Neuronal stem cell (in vitro differentiated cells): Measurements from ENCODE around the gene MGMT.
A peak's percentile ranks its signal among the peaks of the same experiment; 100 is the strongest.

ENCODE experiments used
- DNase-seq: peaks from one replicate; pipeline ENCODE4 v3.0.0-alpha.2; 2013; ENCODE audit warnings: low spot score
- H2AFZ ChIP-seq: one replicate; pipeline ENCODE4 v1.6.1; 2013; ENCODE audit warnings: mild to moderate bottlenecking, low read length, inconsistent platforms
- H2AK5ac ChIP-seq: 2 replicates; pipeline ENCODE4 v1.6.1; 2013; ENCODE audit warnings: low read depth, mild to moderate bottlenecking, inconsistent platforms, low read length, moderate library complexity, mixed read lengths
- H2BK120ac ChIP-seq: 2 replicates; pipeline ENCODE4 v1.6.1; 2013; ENCODE audit warnings: low read depth, mild to moderate bottlenecking, inconsistent platforms, low read length, moderate library complexity, mixed read lengths
- H2BK12ac ChIP-seq: one replicate; pipeline ENCODE4 v1.6.1; 2013; ENCODE audit warnings: low read length, inconsistent platforms
- H2BK15ac ChIP-seq: 2 replicates; pipeline ENCODE4 v1.6.1; 2013; ENCODE audit warnings: mild to moderate bottlenecking, low read length, inconsistent platforms, mixed read lengths
- H2BK5ac ChIP-seq: one replicate; pipeline ENCODE4 v1.6.1; 2013; ENCODE audit warnings: inconsistent platforms, mild to moderate bottlenecking, low read length, moderate library complexity
- H3K14ac ChIP-seq: one replicate; pipeline ENCODE4 v1.6.1; 2013; ENCODE audit warnings: low read length, inconsistent platforms
- H3K18ac ChIP-seq: 2 replicates; pipeline ENCODE4 v1.6.1; 2013; ENCODE audit warnings: low read length, inconsistent platforms
- H3K23ac ChIP-seq: 2 replicates; pipeline ENCODE4 v1.6.1; 2013; ENCODE audit warnings: low read depth, mild to moderate bottlenecking, mixed read lengths, low read length, inconsistent platforms; ENCODE audit not compliant: poor library complexity
- H3K27ac ChIP-seq: replicated peaks from 3 replicates; pipeline ENCODE4 v1.5.1; 2013; ENCODE audit warnings: low read length, inconsistent platforms
- H3K27me3 ChIP-seq, 3 experiments: 2 replicates each; pipeline ENCODE4 v1.6.1; 2013; ENCODE audit warnings: low read length in 3 of 3, mild to moderate bottlenecking in 2 of 3, inconsistent platforms in 1 of 3, low read depth in 1 of 3, mixed read lengths in 1 of 3, moderate library complexity in 1 of 3; ENCODE audit not compliant: control insufficient read depth in 3 of 3, insufficient read depth in 3 of 3
- H3K36me3 ChIP-seq, 2 donors: replicated peaks in 1 of 2; 2 replicates each; pipeline ENCODE4 v1.6.1; 2013; ENCODE audit warnings: low read length in 2 of 2; ENCODE audit not compliant: control insufficient read depth in 2 of 2, insufficient read depth in 2 of 2
- H3K4ac ChIP-seq: 2 replicates; pipeline ENCODE4 v1.6.1; 2013; ENCODE audit warnings: inconsistent platforms, mild to moderate bottlenecking, low read length, moderate library complexity
- H3K4me1 ChIP-seq, 2 donors: 1 replicate in 1 of 2; 2 replicates in 1 of 2; pipeline ENCODE4 v1.6.1; 2013; ENCODE audit warnings: low read length in 2 of 2, low read depth in 1 of 2; ENCODE audit not compliant: control insufficient read depth in 2 of 2, insufficient read depth in 1 of 2
- H3K4me2 ChIP-seq: one replicate; pipeline ENCODE4 v1.6.1; 2013; ENCODE audit warnings: mild to moderate bottlenecking, low read length, inconsistent platforms; ENCODE audit not compliant: insufficient read depth, poor library complexity, severe bottlenecking
- H3K4me3 ChIP-seq, 2 donors: 2 replicates each; pipeline ENCODE4 v1.5.1; 2013; ENCODE audit warnings: low read length in 2 of 2, mild to moderate bottlenecking in 2 of 2, inconsistent platforms in 1 of 2, moderate library complexity in 1 of 2
- H3K79me1 ChIP-seq: one replicate; pipeline ENCODE4 v1.6.1; 2013; ENCODE audit warnings: low read depth, mild to moderate bottlenecking, inconsistent platforms, low read length, moderate library complexity
- H3K9ac ChIP-seq: one replicate; pipeline ENCODE4 v1.6.1; 2013; ENCODE audit warnings: mild to moderate bottlenecking, low read depth, low read length, inconsistent platforms; ENCODE audit not compliant: poor library complexity
- H3K9me3 ChIP-seq, 2 donors: replicated peaks in 1 of 2; 2 replicates each; pipeline versions ENCODE3 to v1.6.1; 2013; ENCODE audit warnings: low read length in 2 of 2, mild to moderate bottlenecking in 2 of 2, inconsistent platforms in 1 of 2, low read depth in 1 of 2, mixed read lengths in 1 of 2, moderate library complexity in 1 of 2; ENCODE audit not compliant: control insufficient read depth in 2 of 2, insufficient read depth in 1 of 2
- H4K8ac ChIP-seq: one replicate; pipeline ENCODE4 v1.6.1; 2013; ENCODE audit warnings: low read depth, mild to moderate bottlenecking, inconsistent platforms, low read length, moderate library complexity
- H4K91ac ChIP-seq: one replicate; pipeline ENCODE4 v1.6.1; 2013; ENCODE audit warnings: low read length, low read depth, mild to moderate bottlenecking, inconsistent platforms; ENCODE audit not compliant: poor library complexity
- WGBS, 2 donors: extraction: QIAGEN DNeasy Blood & Tissue Kit; methylation state at CpG; one replicate each; pipeline ENCODE4 v1.1.7; 2013; ENCODE audit warnings: missing lambda C conversion rate in 2 of 2, mixed read lengths in 1 of 2; ENCODE audit not compliant: insufficient read length in 2 of 2, insufficient replicate concordance in 1 of 2; ENCODE audit errors: extremely low coverage in 2 of 2; 5-methylcytosine and 5-hydroxymethylcytosine counted together

MGMT gene

DNA sequence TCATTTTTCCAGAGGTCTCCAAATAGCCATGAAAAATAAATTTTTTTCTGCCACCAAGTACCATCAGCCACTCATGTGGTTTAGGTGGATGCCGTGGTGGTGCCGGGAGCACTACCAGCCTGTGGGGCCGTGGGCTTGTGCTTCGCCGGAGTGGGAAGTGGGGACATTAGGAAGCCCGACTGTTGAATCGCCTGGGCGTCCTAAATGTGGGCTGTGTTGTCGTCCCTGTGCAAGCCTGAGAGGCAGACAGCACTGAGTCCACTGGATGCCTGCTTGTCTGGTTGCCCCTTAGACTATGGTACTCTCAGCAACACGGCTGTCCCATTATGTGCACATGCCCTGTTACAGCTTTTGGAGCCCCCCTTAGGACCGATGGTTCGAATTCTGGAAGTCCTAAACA, 59.9 kb downstream of the MGMT start:
- Histone ChIP-seq H2BK15ac (no peak overlapping the region), H3K23ac (no peak overlapping the region), H3K27ac (no peak overlapping the region), H2AK5ac (no peak overlapping the region), H2BK120ac (no peak overlapping the region), H3K4me3 (no peak overlapping the region), H2BK5ac (no peak overlapping the region), H3K9ac (no peak overlapping the region), H2BK12ac (no peak overlapping the region), H3K4me1 (peaks cover 0 to 14% of the 10 kb centered on the region in 2 donors), H3K79me1 (no peaks in the 10 kb centered on the region), H3K14ac (no peak overlapping the region), H4K8ac (no peak overlapping the region), H3K4me2 (no peak overlapping the region), H2AFZ (no peak overlapping the region), H3K18ac (no peak overlapping the region), H3K36me3 (no peaks in the 10 kb centered on the region), H4K91ac (no peak overlapping the region), H3K4ac (no peak overlapping the region), H3K27me3 (no peaks in the 10 kb centered on the region), H3K9me3 (no peaks in the 10 kb centered on the region)
- no peak for DNase-seq
- WGBS, 2 donors = no CpG with 5 or more reads among the region's 12 CpGs

DNA sequence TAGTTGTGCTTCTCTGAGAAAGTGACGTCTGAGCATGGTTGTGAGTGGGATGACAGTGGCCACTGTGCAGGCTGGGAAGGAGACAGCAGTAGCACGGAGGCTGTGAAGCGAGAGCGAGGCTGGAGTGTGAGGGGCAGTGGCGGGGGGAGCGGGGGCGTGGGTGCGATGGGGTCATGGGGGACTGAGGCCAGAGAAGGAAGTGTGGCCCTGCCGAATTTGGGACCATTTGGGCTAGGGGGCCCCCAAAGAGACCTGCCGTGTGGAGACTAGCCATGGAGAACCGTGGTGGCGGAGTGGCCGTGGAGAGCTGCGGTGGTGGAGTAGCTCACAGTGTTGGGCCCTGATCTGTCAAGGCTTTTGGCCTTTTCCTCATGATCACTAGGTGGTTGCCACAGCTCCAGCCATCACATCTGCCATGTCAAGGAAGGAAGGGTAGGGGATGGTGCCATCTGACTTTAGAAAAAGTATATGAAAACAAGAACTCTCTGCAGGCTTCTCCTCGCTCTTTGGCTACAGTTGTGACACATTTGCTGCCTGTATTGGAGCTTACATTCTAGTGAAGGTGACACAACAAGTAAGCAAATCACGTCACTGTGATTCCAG, 61.4 kb downstream of the MGMT start:
- H2AK5ac ChIP-seq = peak overlapping the region; percentile 48
- no peak overlapping the region for H2BK120ac ChIP-seq
- H3K9me3 ChIP-seq = no peaks in the 10 kb centered on the region
- H3K79me1 ChIP-seq = no peaks in the 10 kb centered on the region
- no peak overlapping the region for H3K4me2 ChIP-seq
- no peak overlapping the region for H2BK15ac ChIP-seq
- no CpG with 5 or more reads among the region's 16 CpGs for WGBS, 2 donors
- no peak overlapping the region for H2AFZ ChIP-seq
- no peak overlapping the region for H3K27ac ChIP-seq
- H3K14ac ChIP-seq = no peak overlapping the region
- H3K27me3 ChIP-seq = no peaks in the 10 kb centered on the region
- no peak overlapping the region for H3K4me3 ChIP-seq
- no peak overlapping the region for H4K8ac ChIP-seq
- H3K9ac ChIP-seq = no peak overlapping the region
- no peak overlapping the region for H3K23ac ChIP-seq
- H3K18ac ChIP-seq = peak overlapping the region; percentile 25
- no peak overlapping the region for H4K91ac ChIP-seq
- peaks cover 0 to 14% of the 10 kb centered on the region in 2 donors for H3K4me1 ChIP-seq
- no peak overlapping the region for H2BK12ac ChIP-seq
- no peak overlapping the region for H2BK5ac ChIP-seq
- no peak overlapping the region for H3K4ac ChIP-seq
- DNase-seq = no peak
- no peaks in the 10 kb centered on the region for H3K36me3 ChIP-seq

DNA sequence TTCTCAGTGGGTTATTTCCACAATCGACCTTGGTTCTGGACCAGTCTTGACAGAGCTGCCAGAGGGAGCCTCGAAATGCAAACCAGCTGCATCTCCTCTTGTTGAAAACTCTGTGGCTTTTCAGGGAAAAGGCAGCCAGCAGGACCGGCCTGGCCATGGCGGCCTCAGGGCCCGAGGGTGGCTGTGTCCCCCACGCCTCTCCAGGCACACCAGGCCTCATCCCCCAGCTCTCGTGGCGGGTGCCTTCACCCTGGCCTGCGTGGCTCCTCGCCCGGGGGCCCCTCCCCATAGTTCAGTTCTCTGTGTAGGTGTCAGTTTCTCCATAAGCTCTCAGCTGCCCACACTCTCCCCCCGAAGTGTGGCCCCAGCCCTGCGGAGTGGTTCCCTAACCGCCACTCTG, 63.5 kb downstream of the MGMT start:
- peak overlapping the region; percentile 56 for H3K4ac ChIP-seq
- no CpG with 5 or more reads among the region's 14 CpGs for WGBS, 2 donors
- peaks cover 0 to 14% of the 10 kb centered on the region in 2 donors for H3K4me1 ChIP-seq
- no peak overlapping the region for H3K4me2 ChIP-seq
- H3K4me3 ChIP-seq = no peak overlapping the region
- H3K27me3 ChIP-seq = no peaks in the 10 kb centered on the region
- peak overlapping the region; percentile 89 for H4K91ac ChIP-seq
- no peak overlapping the region for H3K23ac ChIP-seq
- H3K9me3 ChIP-seq = no peaks in the 10 kb centered on the region
- no peak for DNase-seq
- no peak overlapping the region for H3K14ac ChIP-seq
- H2AK5ac ChIP-seq = peak overlapping the region; percentile 85
- H4K8ac ChIP-seq = no peak overlapping the region
- H2BK120ac ChIP-seq = peak overlapping the region; percentile 97
- no peak overlapping the region for H3K9ac ChIP-seq
- no peak overlapping the region for H2AFZ ChIP-seq
- peak overlapping the region; percentile 75 for H2BK15ac ChIP-seq
- no peaks in the 10 kb centered on the region for H3K79me1 ChIP-seq
- H2BK12ac ChIP-seq = peak overlapping the region; percentile 1
- H3K18ac ChIP-seq = peak overlapping the region; percentile 95
- H3K36me3 ChIP-seq = no peaks in the 10 kb centered on the region
- H3K27ac ChIP-seq = no peak overlapping the region
- H2BK5ac ChIP-seq = peak overlapping the region; percentile 8

DNA sequence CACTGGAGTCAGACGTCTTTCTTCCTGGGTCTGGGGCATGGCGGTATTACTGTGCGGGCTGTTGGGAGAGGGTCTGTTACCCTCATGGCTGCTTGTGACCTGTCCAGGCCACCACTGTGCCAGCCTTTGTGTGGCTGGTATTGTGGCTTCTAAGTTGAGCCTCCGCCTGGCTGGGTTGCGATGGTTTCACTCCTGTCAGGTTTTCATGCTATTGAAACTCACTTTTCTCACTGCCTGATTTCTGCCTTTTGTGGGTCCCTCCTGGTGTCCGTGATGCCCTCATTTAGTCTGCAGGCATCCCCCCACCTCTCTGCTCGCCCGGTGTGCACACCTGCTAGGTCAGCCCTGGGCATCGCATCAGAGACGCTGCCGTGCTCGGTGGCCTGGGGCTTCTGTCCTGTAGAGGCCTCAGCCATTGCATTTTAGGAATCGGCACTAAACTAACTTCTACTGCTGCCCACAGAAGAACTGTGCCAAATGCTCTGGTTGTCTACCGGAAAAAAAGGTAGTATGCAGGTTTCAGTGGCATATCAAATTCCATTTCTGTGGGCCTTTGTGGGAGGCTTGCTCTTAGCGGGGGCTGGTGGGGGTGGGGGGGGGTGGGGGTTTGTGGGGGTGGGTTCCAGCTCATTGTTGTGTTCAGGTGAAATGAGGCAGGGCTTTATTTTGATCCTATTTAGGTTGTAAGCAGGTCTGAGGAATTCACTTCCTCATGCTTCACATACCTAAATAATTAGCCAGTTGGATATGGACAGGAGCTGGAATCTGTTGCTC, 64.3 kb downstream of the MGMT start:
- peak overlapping the region; percentile 44 for H3K9ac ChIP-seq
- H3K9me3 ChIP-seq = no peaks in the 10 kb centered on the region
- no peak overlapping the region for H3K4ac ChIP-seq
- H3K79me1 ChIP-seq = no peaks in the 10 kb centered on the region
- peak overlapping the region; percentile 97 for H2BK120ac ChIP-seq
- H3K27me3 ChIP-seq = no peaks in the 10 kb centered on the region
- WGBS, 2 donors = no CpG with 5 or more reads among the region's 15 CpGs
- H3K18ac ChIP-seq = peak overlapping the region; percentile 95
- H2BK15ac ChIP-seq = peak overlapping the region; percentile 75
- peak overlapping the region; percentile 74 for H4K8ac ChIP-seq
- peak overlapping the region; percentile 69 for H2BK5ac ChIP-seq
- H4K91ac ChIP-seq = peak overlapping the region; percentile 89
- H3K4me3 ChIP-seq = no peak overlapping the region
- peak; percentile 21 for DNase-seq
- peaks cover 0 to 14% of the 10 kb centered on the region in 2 donors for H3K4me1 ChIP-seq
- peak overlapping the region; percentile 79 for H3K14ac ChIP-seq
- peak overlapping the region; percentile 85 for H2AK5ac ChIP-seq
- H2AFZ ChIP-seq = no peak overlapping the region
- H3K23ac ChIP-seq = no peak overlapping the region
- H3K36me3 ChIP-seq = no peaks in the 10 kb centered on the region
- peak overlapping the region; percentile 1 for H2BK12ac ChIP-seq
- peak overlapping the region; percentile 52 for H3K27ac ChIP-seq
- H3K4me2 ChIP-seq = no peak overlapping the region
